Superior temporal gyrus (tissue), 1 donor: Measurements from ENCODE around the gene CFAP57.

ENCODE experiments used
- DNase-seq: peaks from one replicate; pipeline ENCODE4 v3.0.0-alpha.2; 2016; ENCODE audit errors: extremely low spot score

Gene CFAP57

GRCh38 chr1:43276673-43277072 is 104.5 kb downstream of the CFAP57 start:
- no peak for DNase-seq

GRCh38 chr1:43277116-43277876 is 105.2 kb downstream of the CFAP57 start:
- DNase-seq: no peak

- no peak for DNase-seq
Measured at GRCh38 chr1:43279161-43279560, 107.0 kb downstream of the CFAP57 start.

- no peak for DNase-seq
Measured at GRCh38 chr1:43279666-43280065, 107.5 kb downstream of the CFAP57 start.

GRCh38 chr1:43280692-43281091 is 108.6 kb downstream of the CFAP57 start:
- no peak for DNase-seq

GRCh38 chr1:43282220-43283195 is 110.4 kb downstream of the CFAP57 start:
- DNase-seq: peak; percentile 54

GRCh38 chr1:43284065-43284464 is 111.9 kb downstream of the CFAP57 start:
- no peak for DNase-seq

- no peak for DNase-seq
Measured at GRCh38 chr1:43284546-43285110, 112.5 kb downstream of the CFAP57 start.

GRCh38 chr1:43285269-43285990 is 113.3 kb downstream of the CFAP57 start, which contains the start of gene C1orf210:
Gene C1orf210 (minus strand): TSS chr1:43285581. CDS start chr1:43283270, 2,311 bp downstream.
- no peak for DNase-seq

GRCh38 chr1:43286115-43286514 is 114.0 kb downstream of the CFAP57 start:
- no peak for DNase-seq

- no peak for DNase-seq
Measured at GRCh38 chr1:43286533-43286932, 114.4 kb downstream of the CFAP57 start.

- DNase-seq: peak; percentile 40
Measured at GRCh38 chr1:43288058-43288784, 116.1 kb downstream of the CFAP57 start.

GRCh38 chr1:43288785-43289706 is 116.9 kb downstream of the CFAP57 start:
- DNase-seq: no peak

GRCh38 chr1:43292216-43292615 is 120.1 kb downstream of the CFAP57 start:
- peak; percentile 27 for DNase-seq

- DNase-seq: no peak
Measured at GRCh38 chr1:43292679-43293078, 120.5 kb downstream of the CFAP57 start.

- DNase-seq: no peak
Measured at GRCh38 chr1:43293176-43293575, 121.0 kb downstream of the CFAP57 start.

GRCh38 chr1:43293896-43294760 is 122.0 kb downstream of the CFAP57 start:
- peak; percentile 95 for DNase-seq

GRCh38 chr1:43294761-43295160 is 122.6 kb downstream of the CFAP57 start:
- no peak for DNase-seq

- DNase-seq: no peak
Measured at GRCh38 chr1:43296207-43296606, 124.1 kb downstream of the CFAP57 start.
